ENCODE measurements around the gene ARNT2.

- no peak for TF ChIP-seq CTCF (conservative IDR thresholded peaks at IDR 0.05 in 1 of 2, IDR thresholded peaks at IDR 0.05 in 1 of 2; ENCODE audit: low read depth in 1 of 2, low read length in 2 of 2)
- TF ChIP-seq EZH2 (IDR thresholded peaks at IDR 0.05; ENCODE audit: low read length, missing control alignments) = no peak
These were observed 168.2 kb downstream of the ARNT2 start for GRCh38 chr15:80572337-80572736.
